ENCODE measurements around the gene IYD.
A peak's percentile ranks its signal among the peaks of the same experiment; 100 is the strongest.

IYD gene

DNA sequence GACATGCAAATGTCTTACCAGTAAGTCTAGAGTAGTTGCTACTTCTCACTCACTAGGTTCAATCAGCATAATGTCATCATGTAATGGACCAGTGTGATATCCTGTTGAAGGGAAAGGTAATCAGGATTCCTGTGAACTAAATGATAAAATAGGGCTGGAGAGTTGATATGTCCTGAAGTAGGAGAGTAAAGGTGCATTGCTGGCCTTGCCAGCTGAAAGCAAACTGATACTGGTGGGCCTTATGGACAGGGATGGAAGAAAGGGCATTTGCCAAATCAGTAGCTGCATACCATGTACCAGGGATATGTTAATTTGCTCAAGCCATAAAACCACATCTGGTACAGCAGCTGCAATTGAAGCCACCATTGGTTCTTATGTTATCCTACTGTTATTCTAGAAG lies 37.5 kb upstream of the IYD start:
- TF ChIP-seq RAD21 (IDR thresholded peaks at IDR 0.05; ENCODE audit: low read depth) (no peak), MAX (IDR thresholded peaks at IDR 0.05) (no peak), CEBPB (IDR thresholded peaks at IDR 0.05) (no peak), TCF12 (IDR thresholded peaks at IDR 0.05; ENCODE audit: low read depth) (no peak), NFIC (IDR thresholded peaks at IDR 0.05) (no peak), EGR1 (IDR thresholded peaks at IDR 0.05) (no peak), EP300 (IDR thresholded peaks at IDR 0.05; ENCODE audit: borderline replicate concordance) (no peak), FOXM1 (IDR thresholded peaks at IDR 0.05; ENCODE audit: borderline replicate concordance, low read depth) (no peak), YY1 (IDR thresholded peaks at IDR 0.05; ENCODE audit: low read depth) (no peak)
- TF ChIP-seq, protein P1, sequence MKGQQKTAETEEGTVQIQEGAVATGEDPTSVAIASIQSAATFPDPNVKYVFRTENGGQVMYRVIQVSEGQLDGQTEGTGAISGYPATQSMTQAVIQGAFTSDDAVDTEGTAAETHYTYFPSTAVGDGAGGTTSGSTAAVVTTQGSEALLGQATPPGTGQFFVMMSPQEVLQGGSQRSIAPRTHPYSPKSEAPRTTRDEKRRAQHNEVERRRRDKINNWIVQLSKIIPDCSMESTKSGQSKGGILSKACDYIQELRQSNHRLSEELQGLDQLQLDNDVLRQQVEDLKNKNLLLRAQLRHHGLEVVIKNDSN (IDR thresholded peaks at IDR 0.05), result no peak

DNA sequence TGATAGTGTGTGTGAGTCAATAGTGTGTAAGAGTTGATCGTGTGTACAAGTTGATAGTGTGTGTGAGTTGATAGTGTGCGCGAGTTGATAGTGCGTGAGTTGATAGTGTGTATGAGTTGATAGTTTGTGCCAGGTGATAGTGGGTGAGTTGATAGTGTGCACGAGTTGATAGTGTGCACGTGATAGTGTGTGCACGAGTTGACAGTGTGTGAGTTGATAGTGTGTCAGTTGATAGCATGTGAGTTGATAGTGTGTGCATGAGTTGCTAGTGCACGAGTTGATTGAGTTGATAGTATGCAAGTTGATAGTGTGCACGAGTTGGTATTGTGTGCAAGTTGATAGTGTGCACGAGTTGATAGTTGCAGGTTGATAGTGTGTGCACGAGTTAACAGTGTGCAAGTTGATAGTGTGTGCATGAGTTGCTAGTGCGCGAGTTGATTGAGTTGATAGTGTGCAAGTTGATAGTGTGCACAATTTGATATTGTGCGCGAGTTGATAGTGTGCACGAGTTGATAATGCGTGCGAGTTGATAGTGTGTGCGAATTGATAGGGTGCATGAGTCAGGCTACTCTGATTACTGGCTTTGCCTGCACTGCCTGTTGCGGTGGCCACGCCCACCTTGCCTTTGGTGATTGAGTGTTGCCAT lies 35.8 kb upstream of the IYD start:
- no peak for TF ChIP-seq TAF1 (IDR thresholded peaks at IDR 0.05; ENCODE audit: low read depth)

- peak; percentile 38 for TF ChIP-seq RAD21 (IDR thresholded peaks at IDR 0.05; ENCODE audit: low read depth)
- TF ChIP-seq NFIC (IDR thresholded peaks at IDR 0.05), result no peak
Measured at GRCh38 chr6:150333585-150333941, 35.2 kb upstream of the IYD start.

DNA sequence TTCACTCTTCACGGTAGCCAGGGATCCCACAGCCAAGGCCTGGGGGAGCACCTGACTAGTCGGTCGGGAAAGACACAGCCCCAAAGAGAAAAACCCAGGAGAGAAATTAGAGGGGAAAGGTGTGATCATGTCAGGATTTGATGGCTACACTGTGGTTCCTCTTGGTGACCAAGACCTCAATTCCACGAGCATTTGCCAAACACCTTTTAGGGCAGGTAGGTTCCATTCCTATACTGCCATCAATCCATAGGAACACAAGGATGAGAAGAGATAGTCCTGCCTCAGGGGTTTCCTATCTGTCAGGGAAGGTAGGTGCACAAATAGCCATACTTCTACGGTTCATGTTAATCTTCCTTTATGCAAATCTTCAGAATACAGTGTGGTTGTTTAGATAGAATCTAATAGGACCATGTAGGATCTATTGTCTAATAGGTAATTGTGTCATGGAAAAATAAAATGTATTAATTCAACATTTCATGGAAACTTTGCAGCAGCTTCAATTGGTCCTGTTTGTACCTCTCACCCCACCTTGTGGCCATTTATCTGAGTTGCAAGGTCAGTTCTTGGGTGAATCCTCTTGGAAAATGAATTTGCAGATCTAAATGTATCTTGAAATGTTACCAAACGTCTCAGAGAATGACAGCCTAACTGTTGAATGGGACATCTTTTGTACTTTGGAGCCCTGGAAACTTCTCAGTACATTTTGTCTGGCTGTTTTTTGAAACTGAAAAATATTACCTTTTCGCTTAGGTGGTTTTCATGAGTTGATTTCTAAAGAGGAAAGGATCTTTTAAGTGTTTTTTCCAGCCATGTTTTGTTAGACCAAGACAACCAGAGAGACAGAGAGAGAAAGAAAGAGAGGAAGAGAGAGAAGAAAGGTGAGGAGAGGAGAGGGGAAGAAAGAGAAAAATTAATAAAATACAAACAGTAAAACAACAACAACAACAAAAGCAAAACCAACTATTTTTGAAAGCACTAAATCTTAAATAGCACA lies 33.7 kb upstream of the IYD start:
- TF ChIP-seq TAF1 (IDR thresholded peaks at IDR 0.05; ENCODE audit: low read depth), result no peak
- TF ChIP-seq ZBTB7A (IDR thresholded peaks at IDR 0.05; ENCODE audit: low read depth), result no peak
- TF ChIP-seq REST (IDR thresholded peaks at IDR 0.05; ENCODE audit: low read depth), result no peak
- TF ChIP-seq MAX (IDR thresholded peaks at IDR 0.05), result no peak
- peak; percentile 98 for TF ChIP-seq RAD21 (IDR thresholded peaks at IDR 0.05; ENCODE audit: low read depth)

DNA sequence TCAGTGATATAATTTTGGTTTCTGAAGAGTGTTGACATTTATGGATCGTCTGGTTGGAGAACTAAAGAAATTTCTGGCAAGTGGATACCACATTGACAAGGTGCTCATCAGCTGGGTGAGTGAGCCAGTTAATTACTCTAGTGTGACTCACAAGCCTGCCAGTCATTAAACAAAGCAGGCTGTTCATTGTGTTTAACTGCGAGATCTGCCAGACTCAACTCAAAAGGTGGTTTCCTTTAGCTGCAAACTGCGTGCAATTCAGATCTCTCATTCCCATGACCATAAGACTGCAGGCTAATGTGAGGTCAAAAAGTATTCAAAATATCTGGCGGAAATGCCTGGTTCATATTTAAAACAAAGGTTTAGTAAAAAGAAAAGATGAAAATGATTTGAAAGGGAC lies 32.5 kb upstream of the IYD start:
- TF ChIP-seq TAF1 (IDR thresholded peaks at IDR 0.05; ENCODE audit: low read depth) (no peak), YY1 (IDR thresholded peaks at IDR 0.05; ENCODE audit: low read depth) (no peak), TCF12 (IDR thresholded peaks at IDR 0.05; ENCODE audit: low read depth) (peak; percentile 79), EGR1 (IDR thresholded peaks at IDR 0.05) (no peak), NFIC (IDR thresholded peaks at IDR 0.05) (peak; percentile 78), TEAD4 (IDR thresholded peaks at IDR 0.05) (no peak; the same call in none of the 2 replicates), ZBTB7A (IDR thresholded peaks at IDR 0.05; ENCODE audit: low read depth) (no peak), CREB1 (IDR thresholded peaks at IDR 0.05; ENCODE audit: low read depth) (no peak), RAD21 (IDR thresholded peaks at IDR 0.05; ENCODE audit: low read depth) (no peak), FOXM1 (IDR thresholded peaks at IDR 0.05; ENCODE audit: borderline replicate concordance, low read depth) (0 out of 2 replicates have a peak, but pooled peaks have one; percentile 40), MAX (IDR thresholded peaks at IDR 0.05) (peak; percentile 47; the same call in 1 of the 2 replicates), REST (IDR thresholded peaks at IDR 0.05; ENCODE audit: low read depth) (no peak), CEBPB (IDR thresholded peaks at IDR 0.05) (no peak), EP300 (IDR thresholded peaks at IDR 0.05; ENCODE audit: borderline replicate concordance) (peak; percentile 79)
- TF ChIP-seq, protein P1 (IDR thresholded peaks at IDR 0.05), result no peak

- TF ChIP-seq ZBTB7A (IDR thresholded peaks at IDR 0.05; ENCODE audit: low read depth), result no peak
- no peak for TF ChIP-seq CEBPB (IDR thresholded peaks at IDR 0.05)
- no peak for TF ChIP-seq MAX (IDR thresholded peaks at IDR 0.05)
- no peak for TF ChIP-seq NFIC (IDR thresholded peaks at IDR 0.05)
- TF ChIP-seq YY1 (IDR thresholded peaks at IDR 0.05; ENCODE audit: low read depth), result no peak
Measured at GRCh38 chr6:150336708-150337107, 32.1 kb upstream of the IYD start.

All from Ishikawa (cell line).